HEK293 (cell line): ENCODE data around the gene PERM1.
"Not testable (repeated sequence)": the region's sequence is repeated elsewhere in the genome, so short reads cannot be mapped to it uniquely, and the experiment has no call there.

ENCODE experiments used
- CTCF ChIA-PET: fragments of 350-600 bp; formaldehyde crosslinking; extraction: SDS; loops from one replicate; lab custom pipeline; 2021; ENCODE audit warnings: antibody characterized with exemption; lab: Yijun Ruan, JAX
- POLR2A ChIA-PET: fragments of 300-600 bp; formaldehyde crosslinking; extraction: SDS; loops from one replicate; lab custom pipeline; 2020; ENCODE audit warnings: antibody characterized with exemption, inconsistent platforms; lab: Yijun Ruan, JAX
- H3K27ac ChIP-seq: fragments of 200-500 bp; sonication (Bioruptor generic); 2 replicates; pipeline ENCODE4 v1.5.1; 2014; ENCODE audit warnings: low read depth, low read length, control low read depth, inconsistent platforms; ENCODE audit errors: extremely low read depth
- H3K36me3 ChIP-seq, 2 experiments: fragments of 200-500 bp in 1 of 2; sonication (Bioruptor generic) in 1 of 2; 1 replicate in 1 of 2; 2 replicates in 1 of 2; pipeline ENCODE4 v1.5.1; 2014 to 2017; ENCODE audit warnings: inconsistent platforms in 2 of 2, low read length in 2 of 2; ENCODE audit not compliant: control insufficient read depth in 2 of 2, insufficient read depth in 1 of 2
- H3K4me1 ChIP-seq: fragments of 200-500 bp; sonication (Bioruptor generic); 2 replicates; pipeline ENCODE4 v1.5.1; 2014; ENCODE audit warnings: mild to moderate bottlenecking, low read length, inconsistent platforms; ENCODE audit not compliant: control insufficient read depth, insufficient read depth
- H3K4me3 ChIP-seq: 2 replicates; pipeline ENCODE4 v1.5.1; 2011; ENCODE audit warnings: low read depth, mild to moderate bottlenecking, control low read depth, low read length, moderate library complexity
- H3K9me3 ChIP-seq: fragments of 200-500 bp; sonication (Bioruptor generic); 2 replicates; pipeline ENCODE4 v1.5.1; 2014; ENCODE audit warnings: low read depth, low read length, inconsistent platforms; ENCODE audit not compliant: control insufficient read depth, insufficient read depth
- GFI1B ChIP-seq: fragments of 450-650 bp; formaldehyde crosslinking; IDR thresholded peaks from 2 replicates; pipeline ENCODE4 v1.5.1; 2016; ENCODE audit warnings: missing biosample characterization, missing genetic modification characterization
- KLF9 ChIP-seq: fragments of 450-650 bp; formaldehyde crosslinking; IDR thresholded peaks from 2 replicates; pipeline ENCODE4 v1.5.1; 2016; ENCODE audit warnings: missing biosample characterization, missing genetic modification characterization, low read depth
- TCF7L2 ChIP-seq: IDR thresholded peaks from 2 replicates; pipeline ENCODE4 v1.6.1; 2011; ENCODE audit warnings: low read depth, mild to moderate bottlenecking, inconsistent platforms, low read length, moderate library complexity, borderline replicate concordance
- TSHZ1 ChIP-seq: fragments of 450-650 bp; formaldehyde crosslinking; IDR thresholded peaks from 2 replicates; pipeline ENCODE4 v1.5.1; 2016; ENCODE audit warnings: missing biosample characterization, missing genetic modification characterization, borderline replicate concordance
- ZBTB10 ChIP-seq: fragments of 450-650 bp; formaldehyde crosslinking; IDR thresholded peaks from 2 replicates; pipeline ENCODE4 v1.5.1; 2016; ENCODE audit warnings: missing biosample characterization, missing genetic modification characterization
- ZBTB8A ChIP-seq: fragments of 450-650 bp; formaldehyde crosslinking; IDR thresholded peaks from 2 replicates; pipeline ENCODE4 v1.5.1; 2016; ENCODE audit warnings: missing biosample characterization, missing genetic modification characterization
- ZFHX2 ChIP-seq: fragments of 450-650 bp; formaldehyde crosslinking; conservative IDR thresholded peaks from 2 replicates; pipeline ENCODE4 v1.5.1; 2016; ENCODE audit warnings: missing biosample characterization, missing genetic modification characterization
- ZFP41 ChIP-seq: fragments of 450-650 bp; formaldehyde crosslinking; IDR thresholded peaks from 2 replicates; pipeline ENCODE4 v1.5.1; 2016; ENCODE audit warnings: missing biosample characterization, missing genetic modification characterization, borderline replicate concordance
- ZNF10 ChIP-seq: fragments of 450-650 bp; formaldehyde crosslinking; IDR thresholded peaks from 2 replicates; pipeline ENCODE4 v1.5.1; 2017; ENCODE audit warnings: missing biosample characterization, missing genetic modification characterization
- ZNF121 ChIP-seq: fragments of 450-650 bp; formaldehyde crosslinking; IDR thresholded peaks from 2 replicates; pipeline ENCODE4 v1.5.1; 2016; ENCODE audit warnings: missing biosample characterization, missing genetic modification characterization
- ZNF133 ChIP-seq: fragments of 450-650 bp; formaldehyde crosslinking; IDR thresholded peaks from 2 replicates; pipeline ENCODE4 v1.5.1; 2016; ENCODE audit warnings: missing biosample characterization, missing genetic modification characterization
- ZNF37A ChIP-seq: fragments of 450-650 bp; IDR thresholded peaks from 2 replicates; pipeline ENCODE4 v1.5.1; 2018; ENCODE audit warnings: missing biosample characterization, missing genetic modification characterization
- ZNF513 ChIP-seq: fragments of 450-650 bp; IDR thresholded peaks from 2 replicates; pipeline ENCODE4 v1.5.1; 2018; ENCODE audit warnings: missing biosample characterization, missing genetic modification characterization
- ZNF639 ChIP-seq: fragments of 450-650 bp; formaldehyde crosslinking; IDR thresholded peaks from 2 replicates; pipeline ENCODE4 v1.5.1; 2016; ENCODE audit warnings: missing biosample characterization, missing genetic modification characterization

PERM1 gene

GRCh38 chr1:995665-996633 is 14.1 kb upstream of the PERM1 start (continued):
- TF ChIP-seq ZNF639, result no peak
- TF ChIP-seq ZNF513 (tag by site-specific recombination), result no peak
- no peak for TF ChIP-seq ZNF133
- TF ChIP-seq TSHZ1 (tag by site-specific recombination), result no peak
- TF ChIP-seq TCF7L2, result no peak
- no peak for TF ChIP-seq ZNF37A (tag by site-specific recombination)
- TF ChIP-seq ZFP41 (tag by site-specific recombination), result no peak
- no peak for TF ChIP-seq ZFHX2 (tag by site-specific recombination)
- peak; percentile 68 for TF ChIP-seq KLF9 (tag by site-specific recombination)
- no peak for TF ChIP-seq GFI1B (tag by site-specific recombination)
- no peak; the same call in none of the 2 replicates for TF ChIP-seq ZBTB10 (tag by site-specific recombination)

- not testable (repeated sequence) for H3K9me3 ChIP-seq, H3K4me1 ChIP-seq
- ChIA-PET CTCF (interaction anchor here (4.3 kb wide), 1 partner anchor 11 kb away, joined by 39 read pairs; no protein-coding TSS in a partner anchor), POLR2A (interaction anchor here (1.1 to 2.2 kb wide), 3 partner anchors 12 to 26 kb away, joined by 4 to 11 read pairs (median 7); partner anchors contain the start of gene PERM1)
- TF ChIP-seq ZNF121 (tag by site-specific recombination), result peak; percentile 98
- TF ChIP-seq ZNF10 (tag by site-specific recombination), result peak; percentile 50; the same call in 1 of the 2 replicates
- TF ChIP-seq ZBTB8A, result 0 out of 2 replicates have a peak, but pooled peaks have one; percentile 27
- TF ChIP-seq, all 188 proteins: peak for 3; not testable (repeated sequence) for 185
- H3K27ac ChIP-seq, H3K4me3 ChIP-seq: not testable (repeated sequence)
- peaks cover 0 to 26% of the 10 kb centered on the region in 2 experiments; a peak in 1 of 3 replicates for H3K36me3 ChIP-seq
Measured at GRCh38 chr1:994546-994945, 12.7 kb upstream of the PERM1 start.
